ENCODE results near the gene C7orf57. TPM values are rescaled to one million over a fixed set of nuclear protein-coding genes. Genes with fewer than 3 reads are reported as not detected.

The C7orf57 gene
- total RNA-seq, 4 donors from 2014 or later: not detected

DNA sequence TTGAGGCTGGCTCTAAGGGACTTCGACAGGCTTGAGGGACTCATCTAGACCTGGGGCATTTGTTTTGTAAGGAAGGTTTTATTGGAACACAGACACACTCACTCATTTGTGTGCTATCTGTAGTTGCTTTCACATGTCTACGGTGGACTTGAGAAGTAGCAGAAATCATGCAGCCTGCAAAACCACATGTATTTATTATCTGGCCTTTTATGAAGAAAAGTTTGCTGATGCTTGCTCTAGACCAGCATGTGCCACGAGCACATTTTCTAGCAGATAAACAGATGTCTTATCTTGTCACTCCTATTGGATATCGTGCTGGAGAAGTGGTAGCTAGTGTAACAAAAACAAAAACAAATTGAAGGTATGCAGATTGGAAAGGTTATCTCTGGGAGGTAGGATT, 63.5 kb downstream of the C7orf57 start:
- no peaks in the 10 kb centered on the region for H3K9me3 ChIP-seq
- H3K4me3 ChIP-seq: no peak overlapping the region
- 61 to 85% methylated on average over 3 to 4 of the region's 4 CpGs for WGBS, 2 donors (ENCODE audit: low coverage in 1 of 2)
- H3K27me3 ChIP-seq: no peaks in the 10 kb centered on the region
- H3K27ac ChIP-seq: no peak overlapping the region
- TF ChIP-seq, protein P1, sequence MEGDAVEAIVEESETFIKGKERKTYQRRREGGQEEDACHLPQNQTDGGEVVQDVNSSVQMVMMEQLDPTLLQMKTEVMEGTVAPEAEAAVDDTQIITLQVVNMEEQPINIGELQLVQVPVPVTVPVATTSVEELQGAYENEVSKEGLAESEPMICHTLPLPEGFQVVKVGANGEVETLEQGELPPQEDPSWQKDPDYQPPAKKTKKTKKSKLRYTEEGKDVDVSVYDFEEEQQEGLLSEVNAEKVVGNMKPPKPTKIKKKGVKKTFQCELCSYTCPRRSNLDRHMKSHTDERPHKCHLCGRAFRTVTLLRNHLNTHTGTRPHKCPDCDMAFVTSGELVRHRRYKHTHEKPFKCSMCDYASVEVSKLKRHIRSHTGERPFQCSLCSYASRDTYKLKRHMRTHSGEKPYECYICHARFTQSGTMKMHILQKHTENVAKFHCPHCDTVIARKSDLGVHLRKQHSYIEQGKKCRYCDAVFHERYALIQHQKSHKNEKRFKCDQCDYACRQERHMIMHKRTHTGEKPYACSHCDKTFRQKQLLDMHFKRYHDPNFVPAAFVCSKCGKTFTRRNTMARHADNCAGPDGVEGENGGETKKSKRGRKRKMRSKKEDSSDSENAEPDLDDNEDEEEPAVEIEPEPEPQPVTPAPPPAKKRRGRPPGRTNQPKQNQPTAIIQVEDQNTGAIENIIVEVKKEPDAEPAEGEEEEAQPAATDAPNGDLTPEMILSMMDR (IDR thresholded peaks at IDR 0.05): no peak
- TF ChIP-seq EP300 (IDR thresholded peaks at IDR 0.05) (no peak), POLR2A (IDR thresholded peaks at IDR 0.05) (no peak), POLR2AphosphoS5 (IDR thresholded peaks at IDR 0.05) (no peak)
- no peak for ATAC-seq
- no peaks in the 10 kb centered on the region for H3K4me1 ChIP-seq
- peaks cover 0 to 91% of the 10 kb centered on the region in 2 donors for H3K36me3 ChIP-seq

DNA sequence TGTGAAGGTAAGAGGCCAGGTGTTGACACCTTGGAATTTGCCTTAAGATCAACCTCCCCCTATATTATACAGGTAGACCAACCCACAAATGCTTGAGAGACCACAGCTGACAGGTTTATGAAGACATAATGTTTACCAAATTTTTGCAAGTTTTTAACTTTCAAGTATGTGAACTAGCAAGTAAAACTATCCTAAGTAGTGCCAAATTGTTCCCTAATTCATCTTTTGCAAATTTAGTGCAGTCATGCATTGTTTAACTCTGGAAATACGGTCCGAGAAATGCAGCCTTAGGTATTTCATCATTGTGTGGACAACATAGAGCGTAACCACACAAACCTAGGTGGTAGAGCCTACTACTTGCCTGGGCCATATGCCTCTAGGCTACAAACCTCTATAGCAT, 64.4 kb downstream of the C7orf57 start:
- WGBS, 2 donors (ENCODE audit: low coverage in 1 of 2): 41 to 54% methylated on average over 2 to 3 of the region's 3 CpGs
- Histone ChIP-seq H3K27me3 (no peaks in the 10 kb centered on the region), H3K9me3 (no peaks in the 10 kb centered on the region), H3K4me3 (no peak overlapping the region), H3K27ac (no peak overlapping the region), H3K4me1 (no peaks in the 10 kb centered on the region), H3K36me3 (peaks cover 0 to 91% of the 10 kb centered on the region in 2 donors)
- no peak for ATAC-seq
- TF ChIP-seq, protein P1 (IDR thresholded peaks at IDR 0.05): no peak
- no peak for TF ChIP-seq POLR2A (IDR thresholded peaks at IDR 0.05)
- no peak for TF ChIP-seq EP300 (IDR thresholded peaks at IDR 0.05)
- TF ChIP-seq POLR2AphosphoS5 (IDR thresholded peaks at IDR 0.05): no peak

DNA sequence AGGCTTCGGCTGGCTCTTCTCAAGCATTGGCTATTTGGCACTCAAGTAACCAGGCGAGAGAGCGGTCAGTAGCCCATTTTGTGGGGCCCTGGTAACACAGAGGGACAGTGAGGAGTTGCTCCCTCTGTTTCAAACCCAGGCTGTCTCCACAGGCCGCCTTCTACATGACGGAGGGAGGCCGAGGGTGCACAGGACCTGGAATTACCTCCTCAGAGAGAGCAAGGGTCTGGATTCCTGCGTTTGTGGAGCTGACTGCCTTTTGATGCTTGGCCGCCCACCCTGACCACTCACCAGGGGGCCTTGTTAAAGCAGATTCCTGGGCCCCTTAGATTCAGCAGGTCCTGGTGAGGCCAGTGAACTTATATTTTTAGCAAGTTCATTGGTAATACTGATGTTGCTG, 66.0 kb downstream of the C7orf57 start:
- Histone ChIP-seq H3K4me1 (no peaks in the 10 kb centered on the region), H3K27ac (no peak overlapping the region), H3K27me3 (no peaks in the 10 kb centered on the region), H3K4me3 (no peak overlapping the region), H3K36me3 (peaks cover 0 to 90% of the 10 kb centered on the region in 2 donors), H3K9me3 (no peaks in the 10 kb centered on the region)
- WGBS, 2 donors (ENCODE audit: low coverage in 1 of 2): 92 to 93% methylated on average over 2 to 5 of the region's 8 CpGs
- TF ChIP-seq POLR2A (IDR thresholded peaks at IDR 0.05) (no peak), EP300 (IDR thresholded peaks at IDR 0.05) (no peak), POLR2AphosphoS5 (IDR thresholded peaks at IDR 0.05) (no peak)
- TF ChIP-seq, protein P1 (IDR thresholded peaks at IDR 0.05): no peak
- no peak for ATAC-seq

DNA sequence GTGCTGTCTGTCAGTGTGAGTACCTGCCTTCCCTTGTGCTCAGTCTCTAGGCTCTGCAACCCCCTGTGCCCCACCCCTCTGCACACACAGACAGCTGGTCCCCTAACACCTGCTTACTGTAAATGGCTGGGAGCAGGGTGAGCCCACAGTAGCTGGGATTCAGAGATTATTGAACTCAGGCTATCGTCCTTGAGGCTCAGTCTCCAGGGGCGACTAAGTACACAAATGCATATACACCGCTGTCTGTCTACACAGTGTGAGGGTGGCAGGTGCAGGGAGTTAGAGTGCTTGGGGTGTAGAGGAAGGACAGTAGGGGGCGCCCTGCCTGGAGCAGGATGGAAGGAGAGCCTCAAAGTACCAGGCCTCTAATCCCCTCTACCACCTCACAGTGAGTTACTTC, 66.6 kb downstream of the C7orf57 start:
- TF ChIP-seq POLR2A (IDR thresholded peaks at IDR 0.05) (no peak), POLR2AphosphoS5 (IDR thresholded peaks at IDR 0.05) (no peak), EP300 (IDR thresholded peaks at IDR 0.05) (no peak)
- TF ChIP-seq, protein P1 (IDR thresholded peaks at IDR 0.05): no peak
- WGBS, 2 donors (ENCODE audit: low coverage in 1 of 2): 83% methylated on average over 4 of the region's 4 CpGs; no CpG with 5 or more reads in 1 of the 2 donors
- H3K36me3 ChIP-seq: peaks cover 0 to 90% of the 10 kb centered on the region in 2 donors

DNA sequence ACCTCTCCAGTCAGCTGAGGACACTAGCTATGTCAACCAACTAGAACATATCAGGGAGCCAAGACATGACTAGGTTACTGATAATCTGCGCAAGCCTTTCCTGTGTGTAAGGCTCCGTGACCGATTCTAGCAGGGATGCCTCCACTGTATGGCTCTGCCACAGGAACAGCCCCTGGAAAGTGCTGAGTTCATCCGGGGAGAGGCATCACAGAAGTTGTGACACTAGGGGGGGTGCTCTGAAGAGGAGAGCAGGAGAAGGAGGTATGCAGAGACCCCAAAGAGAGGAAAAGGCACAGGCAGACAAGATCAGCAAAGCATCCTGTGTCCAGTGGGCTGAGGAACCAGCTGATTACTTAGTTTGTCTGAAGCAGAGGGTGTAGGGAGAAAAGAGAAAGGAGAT, 67.2 kb downstream of the C7orf57 start:
- no peak for ATAC-seq
- no peak overlapping the region for H3K4me3 ChIP-seq
- H3K27ac ChIP-seq: no peak overlapping the region
- TF ChIP-seq EP300 (IDR thresholded peaks at IDR 0.05): no peak
- TF ChIP-seq POLR2AphosphoS5 (IDR thresholded peaks at IDR 0.05): no peak
- TF ChIP-seq, protein P1 (IDR thresholded peaks at IDR 0.05): no peak
- TF ChIP-seq POLR2A (IDR thresholded peaks at IDR 0.05): no peak
- no peaks in the 10 kb centered on the region for H3K4me1 ChIP-seq
- H3K9me3 ChIP-seq: no peaks in the 10 kb centered on the region
- no peaks in the 10 kb centered on the region for H3K27me3 ChIP-seq
- 90 to 95% methylated on average over 2 to 4 of the region's 4 CpGs for WGBS, 2 donors (ENCODE audit: low coverage in 1 of 2)
- peaks cover 0 to 92% of the 10 kb centered on the region in 2 donors for H3K36me3 ChIP-seq

More for the DNA sequence above, 66.6 kb downstream of the C7orf57 start:
- Histone ChIP-seq H3K27ac (no peak overlapping the region), H3K9me3 (no peaks in the 10 kb centered on the region), H3K27me3 (no peaks in the 10 kb centered on the region), H3K4me3 (no peak overlapping the region), H3K4me1 (no peaks in the 10 kb centered on the region)
- ATAC-seq: no peak

Data from gastroesophageal sphincter (tissue), 4 donors.